Measurements from ENCODE around the gene OR3A3.
A peak's percentile ranks its signal among the peaks of the same experiment; 100 is the strongest.
"Not testable (repeated sequence)": the region's sequence is repeated elsewhere in the genome, so short reads cannot be mapped to it uniquely, and the experiment has no call there.

The OR3A3 gene

DNA sequence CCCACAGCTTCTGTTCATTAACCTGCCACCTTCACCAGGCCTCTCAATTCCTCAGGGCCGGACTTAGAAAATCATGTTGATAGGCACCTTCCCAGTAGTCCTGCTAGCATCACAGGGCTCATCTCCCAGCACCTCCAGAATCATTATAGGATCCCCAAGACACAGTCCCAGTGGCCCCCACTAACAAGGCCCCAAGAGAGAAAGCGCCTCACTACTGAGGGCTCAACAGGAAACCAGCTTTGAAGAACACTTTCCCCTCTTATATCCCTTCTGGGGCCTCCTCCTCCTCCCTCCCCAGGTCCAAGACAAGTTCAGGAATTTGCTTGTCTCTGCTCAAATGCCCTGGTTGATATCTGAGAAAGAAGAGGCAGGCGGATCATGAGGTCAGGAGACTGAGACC lies at the start of gene OR3A3:
Gene OR3A3 (plus strand): TSS at position 301 of the 400 bp plus-strand sequence.
- DNase-seq, result no peak

DNA sequence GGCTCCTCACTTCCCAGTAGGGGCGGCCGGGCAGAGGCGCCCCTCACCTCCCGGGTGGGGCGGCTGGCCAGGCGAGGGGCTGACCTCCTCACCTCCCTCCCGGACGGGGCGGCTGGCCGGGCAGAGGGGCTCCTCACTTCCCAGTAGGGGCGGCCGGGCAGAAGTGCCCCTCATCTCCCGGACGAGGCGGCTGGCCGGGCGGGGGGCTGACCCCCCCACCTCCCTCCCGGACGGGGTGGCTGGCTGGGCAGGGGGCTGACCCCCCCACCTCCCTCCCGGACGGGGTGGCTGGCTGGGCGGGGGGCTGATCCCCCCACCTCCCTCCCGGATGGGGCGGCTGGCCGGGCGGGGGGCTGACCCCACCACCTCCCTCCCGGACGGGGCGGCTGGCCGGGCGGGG lies 40.0 kb upstream of the OR3A3 start:
- DNase-seq, result not testable (repeated sequence)

DNA sequence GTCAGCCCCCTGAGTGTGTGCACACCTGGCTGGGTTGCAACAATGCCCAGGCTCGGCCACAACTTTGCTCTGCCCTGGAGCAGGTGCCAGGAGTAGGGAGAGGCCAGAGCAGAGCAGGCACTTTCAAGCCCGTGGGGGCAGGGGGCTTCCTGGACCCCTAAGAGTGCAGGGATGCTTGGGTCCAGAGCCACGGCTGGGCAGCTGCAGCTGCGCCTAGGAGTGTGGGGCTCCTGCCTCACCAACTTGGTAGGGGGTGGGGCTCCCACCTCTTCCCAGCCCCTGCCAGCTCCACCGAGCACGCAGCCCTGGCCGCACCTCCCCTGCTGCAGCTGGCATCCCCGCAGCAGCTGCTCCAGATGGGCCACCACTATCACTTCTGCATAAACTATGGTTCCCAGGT lies 32.8 kb upstream of the OR3A3 start:
- DNase-seq, result no peak

DNA sequence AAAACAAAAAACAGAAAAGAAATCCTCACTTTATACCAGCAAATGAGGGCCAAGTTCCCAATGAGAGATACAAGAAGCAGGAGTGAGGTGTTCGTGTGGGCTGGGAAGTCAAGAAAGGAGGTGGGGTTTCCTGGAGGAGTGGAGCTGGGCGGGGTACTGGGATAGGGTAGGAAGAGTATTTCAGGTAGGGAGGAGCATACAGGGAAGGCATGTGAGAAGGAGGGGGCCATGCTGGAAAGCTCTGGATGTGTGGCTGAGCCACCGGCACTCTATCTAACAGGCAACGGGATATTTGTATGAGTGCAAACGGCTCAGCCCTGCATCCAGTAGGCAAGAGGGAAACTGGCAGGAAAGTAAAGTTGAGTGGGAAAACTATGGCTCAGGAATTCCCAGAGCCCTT lies 29.2 kb upstream of the OR3A3 start:
- DNase-seq, result no peak

GRCh38 chr17:3385869-3386816 lies 25.0 kb upstream of the OR3A3 start, which contains the start of gene OR3A2:
Gene OR3A2, minus strand, starts transcription at chr17:3386308.
- no peak for DNase-seq

DNA sequence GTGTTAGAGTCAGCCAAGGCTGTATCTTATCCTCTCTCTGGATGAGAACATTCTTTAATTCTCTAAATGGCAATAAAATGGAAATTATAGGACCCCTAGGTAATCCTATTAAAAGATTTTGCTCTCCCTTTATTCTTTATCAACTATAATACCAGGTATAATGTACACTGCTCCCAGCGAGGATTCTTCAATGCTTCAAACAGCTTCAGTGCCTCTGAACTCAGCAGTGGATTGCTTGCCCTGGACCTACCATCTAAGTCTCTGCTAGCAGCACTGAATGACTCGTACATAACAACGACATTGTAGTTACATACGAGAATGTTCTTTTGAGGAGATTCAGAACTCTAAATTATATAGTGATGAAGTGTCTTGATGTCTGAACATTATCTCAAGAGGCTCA lies 21.4 kb upstream of the OR3A3 start:
- DNase-seq, result no peak

GRCh38 chr17:3397801-3398200 lies 13.4 kb upstream of the OR3A3 start:
- peak; percentile 55 for DNase-seq

GRCh38 chr17:3398310-3398709 lies 12.9 kb upstream of the OR3A3 start, which contains the start of gene OR1E1:
Gene OR1E1, minus strand, starts transcription at chr17:3398410. Its CDS starts 0 bp downstream, at chr17:3398410.
- DNase-seq, result no peak

GRCh38 chr17:3400055-3400454 lies 11.1 kb upstream of the OR3A3 start:
- DNase-seq, result no peak

DNA sequence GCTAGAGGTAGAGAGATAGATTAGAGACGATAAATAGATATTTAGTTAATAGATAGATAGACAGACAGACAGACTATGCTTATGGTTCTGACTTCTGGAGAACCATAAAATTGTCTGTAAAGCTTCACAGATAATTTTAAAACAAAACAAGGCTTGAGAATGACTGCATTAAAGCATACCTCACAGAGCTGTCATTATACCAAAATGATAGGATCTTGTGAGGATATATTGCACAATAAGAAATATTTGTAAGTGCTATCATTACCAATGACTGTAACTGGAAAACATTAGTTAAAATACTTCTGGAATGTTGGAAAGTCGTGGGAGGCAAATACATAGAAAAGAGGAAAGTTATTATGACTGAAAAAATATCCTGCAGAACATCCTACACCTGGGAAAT lies 9.4 kb upstream of the OR3A3 start:
- DNase-seq, result no peak

DNA sequence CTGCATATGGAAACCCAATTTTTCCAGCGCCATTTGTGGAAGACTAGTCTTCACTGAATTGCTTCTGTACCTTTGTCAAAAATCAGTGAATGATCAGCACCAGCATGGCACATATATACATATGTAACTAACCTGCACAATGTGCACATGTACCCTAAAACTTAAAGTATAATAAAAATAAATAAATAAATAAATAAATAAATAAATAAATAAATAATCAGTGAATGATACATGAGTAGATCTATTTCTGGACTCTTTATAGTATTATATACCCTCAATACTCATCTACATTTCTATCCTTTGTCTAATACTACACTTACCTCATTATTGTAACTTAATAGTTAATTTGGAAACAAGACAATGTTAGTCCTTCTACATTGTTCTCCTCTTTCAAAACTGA lies 7.3 kb upstream of the OR3A3 start:
- not testable (repeated sequence) for DNase-seq

DNA sequence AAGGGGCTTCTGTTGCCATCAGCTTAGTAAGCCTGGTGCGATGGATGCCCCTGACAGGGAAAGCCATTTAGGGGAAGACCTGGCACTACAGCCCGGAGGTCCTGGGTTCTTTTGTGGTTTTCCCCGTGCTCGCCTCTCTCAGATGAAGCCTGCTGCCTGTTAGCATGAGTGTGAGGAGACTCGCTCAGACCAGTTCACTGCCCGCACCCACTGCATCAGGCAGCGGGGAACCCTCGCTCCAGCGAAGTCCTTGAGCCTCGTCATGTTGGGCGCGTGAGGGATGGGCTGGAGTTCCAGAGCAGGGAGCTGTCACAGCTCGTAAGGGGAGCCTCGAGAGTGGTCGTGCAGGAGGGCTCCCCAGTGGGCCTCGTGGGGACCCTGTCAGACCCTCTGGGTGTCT lies 1.0 kb downstream of the OR3A3 start:
- not testable (repeated sequence) for DNase-seq

DNA sequence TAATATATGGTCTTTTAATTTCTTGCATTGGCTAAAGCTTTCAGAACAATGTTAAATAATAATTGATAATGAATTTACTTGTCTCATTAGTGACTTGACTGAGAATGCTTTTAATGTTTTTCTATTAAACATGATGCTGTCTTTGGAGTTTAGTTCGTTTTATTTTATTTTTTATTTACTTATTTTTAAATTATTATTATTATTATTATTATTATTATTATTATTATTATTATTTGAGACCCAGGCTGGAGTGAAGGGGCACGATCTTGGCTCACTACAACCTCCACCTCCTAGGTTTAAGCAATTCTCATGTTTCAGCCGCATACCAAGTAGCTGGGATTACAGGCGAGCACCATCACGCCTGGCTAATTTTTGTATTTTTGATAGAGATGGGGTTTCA lies 4.4 kb downstream of the OR3A3 start:
- DNase-seq, result no peak

GRCh38 chr17:3418222-3418621 lies 7.1 kb downstream of the OR3A3 start:
- no peak for DNase-seq

GRCh38 chr17:3433215-3433614 lies 22.0 kb downstream of the OR3A3 start:
- DNase-seq, result peak; percentile 72

GRCh38 chr17:3433741-3434140 lies 22.6 kb downstream of the OR3A3 start, which contains the start of gene OR1E2:
Gene OR1E2, minus strand, starts transcription at chr17:3433841. Its CDS starts 0 bp downstream, at chr17:3433841.
- DNase-seq, result no peak

GRCh38 chr17:3438368-3438767 lies 27.2 kb downstream of the OR3A3 start:
- no peak for DNase-seq

GRCh38 chr17:3440451-3440850 lies 29.3 kb downstream of the OR3A3 start:
- no peak for DNase-seq

DNA sequence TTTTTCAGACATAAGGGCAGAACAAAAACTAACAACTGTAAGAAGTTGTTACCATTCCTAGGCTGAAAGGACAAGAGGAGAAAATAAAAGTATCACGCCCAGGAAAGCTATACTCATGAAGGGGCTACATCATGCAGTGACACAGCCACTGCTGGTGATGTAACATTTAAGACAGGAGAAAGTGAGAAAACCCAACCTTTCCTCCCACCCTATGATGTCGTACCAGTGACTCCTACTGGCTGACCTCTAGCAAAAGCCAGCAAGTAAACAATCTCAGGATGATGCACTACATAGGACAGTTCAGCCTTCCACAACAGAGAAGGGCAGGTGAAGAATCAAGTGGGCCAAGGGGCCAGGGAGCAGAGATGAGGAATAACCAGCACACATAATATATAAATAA lies 36.5 kb downstream of the OR3A3 start:
- peak; percentile 63 for DNase-seq

GRCh38 chr17:3448059-3448665 lies 37.0 kb downstream of the OR3A3 start:
- peak; percentile 43 for DNase-seq

DNA sequence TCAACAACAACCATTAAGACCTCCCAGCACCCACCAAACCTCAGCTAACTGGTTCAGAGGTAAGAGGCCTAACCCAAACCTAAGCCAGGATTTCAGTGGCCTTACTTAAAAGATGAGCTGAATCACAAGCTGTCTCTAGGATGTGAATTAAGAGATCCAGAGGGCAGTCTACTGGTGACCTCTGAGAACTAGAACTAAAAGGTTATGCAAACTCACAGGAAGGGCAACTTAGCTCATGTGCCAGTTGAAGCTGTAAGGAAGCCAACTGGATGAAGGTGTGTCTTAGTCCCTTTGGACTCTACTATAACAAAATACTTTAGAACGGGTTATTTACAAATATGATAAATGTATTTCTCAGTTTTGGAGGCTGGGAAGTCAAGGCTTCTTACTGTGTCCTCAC lies 55.2 kb downstream of the OR3A3 start:
- DNase-seq, result not testable (repeated sequence)

- DNase-seq, result no peak
These were observed 58.4 kb downstream of the OR3A3 start for GRCh38 chr17:3469529-3469928.

- no peak for DNase-seq
These were observed 60.4 kb downstream of the OR3A3 start, which contains the start of gene SPATA22 for GRCh38 chr17:3471599-3471998. Gene SPATA22, minus strand, starts transcription at chr17:3471819. Its CDS starts 2,494 bp downstream, at chr17:3469325.

DNA sequence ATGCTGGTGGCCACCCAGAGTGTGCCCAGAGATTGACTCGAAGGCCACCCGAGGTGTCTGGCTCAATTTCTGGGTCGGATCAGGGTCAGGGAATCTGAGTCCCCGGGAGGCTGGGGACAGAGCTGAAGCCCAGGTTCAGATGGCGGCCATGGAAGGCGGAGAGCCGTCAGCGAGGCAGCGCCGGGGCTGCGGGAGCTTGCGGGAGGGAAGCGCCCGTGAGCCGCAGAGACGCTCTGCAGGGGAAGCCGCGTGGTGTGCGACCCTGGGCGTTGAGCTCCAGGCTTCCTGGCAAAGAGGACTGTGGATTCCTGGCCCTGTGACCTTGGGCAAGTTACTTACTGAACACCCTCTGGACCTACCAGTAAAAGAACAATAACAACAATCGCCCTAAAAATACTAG lies 61.0 kb downstream of the OR3A3 start:
- no peak for DNase-seq

Data from OCI-M1 (cell line).